DND-41 (cell line): ENCODE data around the gene GRID1.

Experiments
- EZH2 ChIP-seq: IDR thresholded peaks from 3 replicates; pipeline ENCODE4 v1.6.1; 2012; ENCODE audit warnings: borderline replicate concordance, low read depth, mild to moderate bottlenecking, moderate library complexity, low read length, inconsistent platforms; ENCODE audit not compliant: severe bottlenecking
- TF ChIP-seq, protein P1 (sequence below): IDR thresholded peaks from 2 replicates; pipeline ENCODE4 v1.5.1; 2012; ENCODE audit warnings: borderline replicate concordance, low read length, moderate library complexity, mild to moderate bottlenecking; ENCODE audit not compliant: poor library complexity, severe bottlenecking; ENCODE audit errors: extremely low read depth

DNA sequence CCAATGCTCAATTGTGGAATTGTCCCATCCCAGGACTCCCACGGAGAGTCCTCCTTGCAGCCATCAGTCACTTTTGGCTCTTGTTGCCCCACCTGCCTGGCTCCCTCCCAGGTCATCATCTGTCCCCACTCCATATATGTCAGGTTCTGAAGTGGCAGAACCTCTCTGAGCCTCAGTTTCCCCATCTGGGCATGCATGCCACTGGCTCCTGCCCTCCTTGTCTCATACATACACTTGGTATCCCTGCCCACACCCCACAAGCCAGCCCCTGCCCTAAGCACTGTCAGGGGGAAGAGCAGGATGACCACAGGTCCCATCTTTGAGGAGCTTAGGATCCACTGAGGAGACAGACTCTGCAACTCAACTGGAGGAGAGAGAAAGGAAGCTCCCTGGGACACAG, 156.9 kb downstream of the GRID1 start:
- TF ChIP-seq, protein P1, sequence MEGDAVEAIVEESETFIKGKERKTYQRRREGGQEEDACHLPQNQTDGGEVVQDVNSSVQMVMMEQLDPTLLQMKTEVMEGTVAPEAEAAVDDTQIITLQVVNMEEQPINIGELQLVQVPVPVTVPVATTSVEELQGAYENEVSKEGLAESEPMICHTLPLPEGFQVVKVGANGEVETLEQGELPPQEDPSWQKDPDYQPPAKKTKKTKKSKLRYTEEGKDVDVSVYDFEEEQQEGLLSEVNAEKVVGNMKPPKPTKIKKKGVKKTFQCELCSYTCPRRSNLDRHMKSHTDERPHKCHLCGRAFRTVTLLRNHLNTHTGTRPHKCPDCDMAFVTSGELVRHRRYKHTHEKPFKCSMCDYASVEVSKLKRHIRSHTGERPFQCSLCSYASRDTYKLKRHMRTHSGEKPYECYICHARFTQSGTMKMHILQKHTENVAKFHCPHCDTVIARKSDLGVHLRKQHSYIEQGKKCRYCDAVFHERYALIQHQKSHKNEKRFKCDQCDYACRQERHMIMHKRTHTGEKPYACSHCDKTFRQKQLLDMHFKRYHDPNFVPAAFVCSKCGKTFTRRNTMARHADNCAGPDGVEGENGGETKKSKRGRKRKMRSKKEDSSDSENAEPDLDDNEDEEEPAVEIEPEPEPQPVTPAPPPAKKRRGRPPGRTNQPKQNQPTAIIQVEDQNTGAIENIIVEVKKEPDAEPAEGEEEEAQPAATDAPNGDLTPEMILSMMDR, result no peak
- TF ChIP-seq EZH2, result no peak
